ENCODE data around the gene FAM98A. TPM values are rescaled to one million over a fixed set of nuclear protein-coding genes. Genes with fewer than 3 reads are reported as not detected.

The FAM98A gene
- total RNA-seq, 1 experiment from 2014 or later, result 91.1 TPM

DNA sequence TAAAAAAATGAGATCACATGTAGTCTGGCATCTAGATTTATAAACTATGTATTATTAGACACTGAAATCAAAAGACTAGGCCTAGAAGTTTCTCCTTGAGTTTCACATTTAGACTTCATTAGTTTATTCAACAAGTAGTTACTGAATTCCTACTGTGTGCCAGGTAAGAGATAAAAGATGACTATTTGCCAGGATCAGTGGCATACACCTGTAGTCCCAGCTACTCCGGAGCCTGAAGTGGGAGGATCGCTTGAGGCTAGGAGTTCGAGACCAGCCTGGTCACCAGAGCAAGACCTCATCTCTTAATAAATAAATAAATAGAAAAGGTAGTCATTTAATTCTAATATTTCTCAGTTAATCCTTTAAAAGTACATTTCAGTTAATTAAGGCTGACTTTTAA, 2.1 kb downstream of the FAM98A start:
- no peaks in the 10 kb centered on the region for H3K9me3 Mint-ChIP-seq
- CTCF ChIA-PET, result no interaction called here

More for the DNA sequence above, 2.1 kb downstream of the FAM98A start:
- no peak overlapping the region for H3K27ac Mint-ChIP-seq
- TF ChIP-seq ZNF416 (CRISPR knock-in tag; IDR thresholded peaks at IDR 0.05), result no peak
- TF ChIP-seq, protein P1, sequence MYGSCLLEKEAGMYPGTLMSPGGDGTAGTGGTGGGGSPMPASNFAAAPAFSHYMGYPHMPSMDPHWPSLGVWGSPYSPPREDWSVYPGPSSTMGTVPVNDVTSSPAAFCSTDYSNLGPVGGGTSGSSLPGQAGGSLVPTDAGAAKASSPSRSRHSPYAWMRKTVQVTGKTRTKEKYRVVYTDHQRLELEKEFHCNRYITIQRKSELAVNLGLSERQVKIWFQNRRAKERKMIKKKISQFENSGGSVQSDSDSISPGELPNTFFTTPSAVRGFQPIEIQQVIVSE (CRISPR knock-in tag; IDR thresholded peaks at IDR 0.05; ENCODE audit: borderline replicate concordance), result no peak
- no peak for TF ChIP-seq CREB1 (CRISPR knock-in tag; IDR thresholded peaks at IDR 0.05)
- TF ChIP-seq, protein P2, sequence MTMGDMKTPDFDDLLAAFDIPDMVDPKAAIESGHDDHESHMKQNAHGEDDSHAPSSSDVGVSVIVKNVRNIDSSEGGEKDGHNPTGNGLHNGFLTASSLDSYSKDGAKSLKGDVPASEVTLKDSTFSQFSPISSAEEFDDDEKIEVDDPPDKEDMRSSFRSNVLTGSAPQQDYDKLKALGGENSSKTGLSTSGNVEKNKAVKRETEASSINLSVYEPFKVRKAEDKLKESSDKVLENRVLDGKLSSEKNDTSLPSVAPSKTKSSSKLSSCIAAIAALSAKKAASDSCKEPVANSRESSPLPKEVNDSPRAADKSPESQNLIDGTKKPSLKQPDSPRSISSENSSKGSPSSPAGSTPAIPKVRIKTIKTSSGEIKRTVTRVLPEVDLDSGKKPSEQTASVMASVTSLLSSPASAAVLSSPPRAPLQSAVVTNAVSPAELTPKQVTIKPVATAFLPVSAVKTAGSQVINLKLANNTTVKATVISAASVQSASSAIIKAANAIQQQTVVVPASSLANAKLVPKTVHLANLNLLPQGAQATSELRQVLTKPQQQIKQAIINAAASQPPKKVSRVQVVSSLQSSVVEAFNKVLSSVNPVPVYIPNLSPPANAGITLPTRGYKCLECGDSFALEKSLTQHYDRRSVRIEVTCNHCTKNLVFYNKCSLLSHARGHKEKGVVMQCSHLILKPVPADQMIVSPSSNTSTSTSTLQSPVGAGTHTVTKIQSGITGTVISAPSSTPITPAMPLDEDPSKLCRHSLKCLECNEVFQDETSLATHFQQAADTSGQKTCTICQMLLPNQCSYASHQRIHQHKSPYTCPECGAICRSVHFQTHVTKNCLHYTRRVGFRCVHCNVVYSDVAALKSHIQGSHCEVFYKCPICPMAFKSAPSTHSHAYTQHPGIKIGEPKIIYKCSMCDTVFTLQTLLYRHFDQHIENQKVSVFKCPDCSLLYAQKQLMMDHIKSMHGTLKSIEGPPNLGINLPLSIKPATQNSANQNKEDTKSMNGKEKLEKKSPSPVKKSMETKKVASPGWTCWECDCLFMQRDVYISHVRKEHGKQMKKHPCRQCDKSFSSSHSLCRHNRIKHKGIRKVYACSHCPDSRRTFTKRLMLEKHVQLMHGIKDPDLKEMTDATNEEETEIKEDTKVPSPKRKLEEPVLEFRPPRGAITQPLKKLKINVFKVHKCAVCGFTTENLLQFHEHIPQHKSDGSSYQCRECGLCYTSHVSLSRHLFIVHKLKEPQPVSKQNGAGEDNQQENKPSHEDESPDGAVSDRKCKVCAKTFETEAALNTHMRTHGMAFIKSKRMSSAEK (CRISPR knock-in tag; IDR thresholded peaks at IDR 0.05; ENCODE audit: borderline replicate concordance), result no peak
- TF ChIP-seq GRHL2 (CRISPR knock-in tag; IDR thresholded peaks at IDR 0.05; ENCODE audit: insufficient replicate concordance, severe bottlenecking), result no peak
- TF ChIP-seq, protein P3, sequence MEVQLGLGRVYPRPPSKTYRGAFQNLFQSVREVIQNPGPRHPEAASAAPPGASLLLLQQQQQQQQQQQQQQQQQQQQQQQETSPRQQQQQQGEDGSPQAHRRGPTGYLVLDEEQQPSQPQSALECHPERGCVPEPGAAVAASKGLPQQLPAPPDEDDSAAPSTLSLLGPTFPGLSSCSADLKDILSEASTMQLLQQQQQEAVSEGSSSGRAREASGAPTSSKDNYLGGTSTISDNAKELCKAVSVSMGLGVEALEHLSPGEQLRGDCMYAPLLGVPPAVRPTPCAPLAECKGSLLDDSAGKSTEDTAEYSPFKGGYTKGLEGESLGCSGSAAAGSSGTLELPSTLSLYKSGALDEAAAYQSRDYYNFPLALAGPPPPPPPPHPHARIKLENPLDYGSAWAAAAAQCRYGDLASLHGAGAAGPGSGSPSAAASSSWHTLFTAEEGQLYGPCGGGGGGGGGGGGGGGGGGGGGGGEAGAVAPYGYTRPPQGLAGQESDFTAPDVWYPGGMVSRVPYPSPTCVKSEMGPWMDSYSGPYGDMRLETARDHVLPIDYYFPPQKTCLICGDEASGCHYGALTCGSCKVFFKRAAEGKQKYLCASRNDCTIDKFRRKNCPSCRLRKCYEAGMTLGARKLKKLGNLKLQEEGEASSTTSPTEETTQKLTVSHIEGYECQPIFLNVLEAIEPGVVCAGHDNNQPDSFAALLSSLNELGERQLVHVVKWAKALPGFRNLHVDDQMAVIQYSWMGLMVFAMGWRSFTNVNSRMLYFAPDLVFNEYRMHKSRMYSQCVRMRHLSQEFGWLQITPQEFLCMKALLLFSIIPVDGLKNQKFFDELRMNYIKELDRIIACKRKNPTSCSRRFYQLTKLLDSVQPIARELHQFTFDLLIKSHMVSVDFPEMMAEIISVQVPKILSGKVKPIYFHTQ (CRISPR knock-in tag; IDR thresholded peaks at IDR 0.05), result no peak
- TF ChIP-seq AFF4 (CRISPR knock-in tag; IDR thresholded peaks at IDR 0.05; ENCODE audit: borderline replicate concordance), result no peak
- H3K27me3 Mint-ChIP-seq (ENCODE audit: low read depth), result no peaks in the 10 kb centered on the region
- peak overlapping the region; percentile 27; the same call in 1 of the 2 replicates for H3K4me3 Mint-ChIP-seq
- peaks cover 30% of the 10 kb centered on the region for H3K36me3 Mint-ChIP-seq
- H3K4me1 Mint-ChIP-seq, result peaks cover 32% of the 10 kb centered on the region
- POLR2A ChIA-PET, result interaction anchor here (0.7 kb wide), 1 partner anchor 1184 kb away, joined by 3 read pairs; no protein-coding TSS in a partner anchor
- DNase-seq (ENCODE audit: low spot score), result no peak
- no peak for ATAC-seq

All from WTC11 (cell line).